GM18502 (cell line): ENCODE results near the gene CAMSAP1.

ENCODE experiments used
- ATAC-seq: cut with Tn5 transposase; IDR thresholded peaks from one replicate; pipeline ENCODE4 v1.9.1; 2021; ENCODE audit warnings: mild to moderate bottlenecking; ENCODE audit not compliant: unreplicated experiment, poor library complexity

Gene CAMSAP1

GRCh38 chr9:135817951-135818717 is 89.2 kb downstream of the CAMSAP1 start:
- ATAC-seq, result no peak

GRCh38 chr9:135816651-135816970 is 90.7 kb downstream of the CAMSAP1 start:
- no peak for ATAC-seq

- no peak for ATAC-seq
These were observed 91.3 kb downstream of the CAMSAP1 start for GRCh38 chr9:135815830-135816650.

DNA sequence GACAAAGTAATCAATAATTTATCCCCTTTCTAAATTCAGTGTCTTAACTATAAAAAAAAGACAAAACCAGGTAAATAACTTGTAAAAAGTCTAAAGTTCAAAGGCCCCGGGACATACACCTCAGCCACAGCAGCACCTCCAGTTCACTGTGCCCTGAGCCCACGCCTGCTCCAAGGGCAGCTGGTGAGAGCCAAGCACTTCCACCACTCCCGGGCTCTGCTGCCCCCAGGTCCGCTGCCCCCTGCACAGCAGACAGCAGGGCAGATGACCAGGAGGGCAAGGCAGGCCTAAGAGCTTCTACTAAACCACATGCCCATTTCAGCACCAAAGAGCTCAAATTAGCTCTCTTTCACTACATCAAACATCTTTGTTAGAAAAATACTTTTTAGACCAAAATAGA is 91.9 kb downstream of the CAMSAP1 start:
- no peak for ATAC-seq

- ATAC-seq, result no peak
These were observed 92.8 kb downstream of the CAMSAP1 start for GRCh38 chr9:135814421-135815095.

GRCh38 chr9:135813671-135814290 is 93.6 kb downstream of the CAMSAP1 start:
- no peak for ATAC-seq

GRCh38 chr9:135812961-135813360 is 94.4 kb downstream of the CAMSAP1 start:
- no peak for ATAC-seq

DNA sequence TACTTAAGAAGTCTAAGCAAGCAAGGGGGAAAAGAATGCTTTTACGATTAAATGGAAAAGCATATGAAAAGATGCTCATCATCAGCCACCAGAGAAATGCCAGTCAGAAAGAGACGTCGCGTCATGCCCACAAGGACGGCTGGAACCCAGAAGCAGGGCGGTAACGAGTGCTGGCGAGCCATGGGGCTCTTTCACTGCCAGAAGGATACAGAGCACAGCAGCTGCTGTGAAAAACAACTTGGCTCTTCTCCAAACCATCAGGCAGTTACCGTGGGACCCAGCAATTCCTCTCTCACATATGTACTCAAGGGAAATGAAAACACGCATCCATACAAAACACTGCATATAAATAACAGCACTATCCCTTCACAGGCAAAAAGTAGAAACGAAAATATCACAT is 95.5 kb downstream of the CAMSAP1 start:
- ATAC-seq, result no peak

DNA sequence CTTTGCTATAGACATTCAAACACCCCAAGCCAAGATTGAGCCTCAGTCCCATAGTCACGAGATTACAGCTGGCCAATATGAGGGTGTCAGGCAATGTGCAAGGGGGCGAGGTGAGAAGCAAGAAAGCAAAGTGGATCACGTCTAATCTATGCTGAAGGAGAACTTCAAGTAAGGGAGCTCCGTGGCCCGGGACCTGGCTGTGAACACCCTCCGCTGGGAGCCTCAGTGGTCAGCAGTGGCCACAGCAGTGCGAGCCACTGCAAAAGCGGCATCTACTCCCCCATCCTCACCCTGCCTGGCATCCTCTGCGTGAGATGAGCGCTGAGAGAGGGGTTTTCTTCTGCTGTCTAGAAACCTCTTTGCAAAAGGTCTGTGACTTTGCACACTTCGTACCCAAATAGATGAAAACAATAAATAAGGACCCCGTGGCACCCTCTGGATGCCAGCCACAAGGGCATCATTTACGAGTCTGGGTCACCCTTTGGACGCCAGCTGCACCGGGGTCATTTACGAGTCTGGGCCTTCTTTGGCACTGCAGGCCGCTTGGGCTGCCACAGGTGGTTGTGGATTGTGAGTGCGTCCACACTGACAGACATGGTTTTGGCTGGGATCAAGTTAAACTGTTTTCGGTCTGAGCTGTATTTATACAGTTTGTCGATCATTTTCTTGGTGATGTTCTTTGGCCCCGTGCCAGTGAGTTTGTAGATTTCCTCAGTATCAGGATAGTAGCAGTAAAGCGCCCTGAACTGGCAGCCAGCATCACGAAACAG is 96.4 kb downstream of the CAMSAP1 start:
- no peak for ATAC-seq

GRCh38 chr9:135809166-135809565 is 98.2 kb downstream of the CAMSAP1 start:
- ATAC-seq, result no peak

DNA sequence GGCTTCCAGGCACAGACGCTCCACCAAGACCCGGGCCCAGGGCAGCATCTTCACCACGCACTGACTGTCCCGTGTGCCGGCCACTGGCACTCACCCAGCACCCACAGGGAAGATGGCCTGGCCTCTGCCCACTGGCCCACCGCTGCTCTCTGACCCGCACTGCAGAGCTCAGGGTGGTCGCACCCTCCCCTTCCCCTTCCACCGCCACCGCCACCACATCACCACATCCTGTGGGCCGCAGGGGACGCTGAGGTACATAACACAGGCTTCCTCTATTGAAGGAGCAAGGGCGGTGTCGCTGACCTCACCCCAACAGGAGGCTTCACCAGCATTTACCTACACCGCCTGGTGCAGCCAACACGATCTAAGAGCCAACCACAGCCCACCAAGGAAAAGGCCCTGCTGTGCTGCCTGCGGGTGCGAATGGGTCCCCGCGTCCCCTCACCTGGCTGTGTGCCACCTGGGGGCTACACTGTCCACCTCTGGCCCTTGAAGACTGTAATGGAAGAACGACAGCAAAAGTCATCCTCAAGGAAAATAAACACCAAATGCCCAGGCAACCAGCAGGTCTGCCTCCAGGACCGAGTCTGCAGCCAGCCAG is 101.8 kb downstream of the CAMSAP1 start:
- ATAC-seq, result no peak

DNA sequence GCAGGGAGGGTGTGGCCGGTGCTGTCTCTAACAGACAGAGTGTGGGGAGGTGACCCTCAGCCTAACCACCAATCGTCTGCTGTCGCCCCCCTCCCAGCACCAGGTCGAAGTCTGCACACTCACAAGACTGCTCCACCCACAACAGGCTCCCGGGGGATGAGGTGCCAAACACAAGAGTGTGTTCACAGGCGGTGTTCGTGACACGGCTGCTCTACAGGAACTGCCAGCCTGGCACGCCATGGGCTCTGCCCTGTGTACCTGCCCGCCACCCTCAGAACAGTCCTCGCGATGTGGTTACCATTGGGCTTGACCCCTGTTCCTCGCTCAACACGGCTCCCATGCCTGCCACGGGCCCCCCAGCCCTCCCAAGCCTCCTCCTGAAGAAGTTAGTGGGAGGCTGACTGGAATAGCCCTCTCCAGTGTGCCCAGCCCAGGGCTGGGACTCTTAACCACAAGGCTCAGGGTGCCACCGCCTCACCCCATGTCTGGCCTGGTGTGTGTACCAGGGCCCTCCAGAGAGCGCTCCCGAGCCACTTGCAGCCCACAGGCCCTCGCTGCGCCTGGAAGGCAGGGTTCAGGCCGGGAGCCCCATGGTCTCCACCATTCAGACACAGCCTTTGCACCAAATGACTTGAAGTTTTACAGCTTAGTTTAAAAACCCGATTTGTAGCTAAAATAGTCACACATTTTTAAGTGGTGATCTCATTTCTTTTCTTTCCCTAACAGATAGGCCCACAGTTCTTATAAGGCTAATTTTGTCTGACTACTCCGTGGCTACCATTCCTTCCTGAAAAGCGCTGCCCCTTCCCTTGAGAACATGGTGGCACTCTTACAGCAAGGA is 102.5 kb downstream of the CAMSAP1 start:
- ATAC-seq, result no peak

DNA sequence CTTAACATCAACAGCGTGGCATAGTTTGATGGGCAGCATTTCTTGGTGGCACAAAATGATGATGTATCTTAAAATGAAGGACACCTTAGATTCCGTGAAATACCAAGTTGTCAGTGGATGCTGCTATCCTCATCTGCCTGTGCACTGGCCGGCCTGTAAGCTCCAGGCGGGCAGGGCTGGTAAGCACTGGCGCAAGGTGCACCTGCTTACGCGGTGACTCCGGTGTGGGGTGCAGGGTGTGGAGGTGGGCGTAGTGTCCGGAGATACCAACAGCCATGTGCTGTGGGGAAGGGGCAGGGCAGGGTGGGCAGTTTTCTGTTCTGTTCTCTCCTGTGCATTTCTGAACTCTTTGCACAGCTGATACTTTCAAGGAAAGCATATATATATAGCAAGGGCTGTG is 103.9 kb downstream of the CAMSAP1 start:
- ATAC-seq, result no peak

DNA sequence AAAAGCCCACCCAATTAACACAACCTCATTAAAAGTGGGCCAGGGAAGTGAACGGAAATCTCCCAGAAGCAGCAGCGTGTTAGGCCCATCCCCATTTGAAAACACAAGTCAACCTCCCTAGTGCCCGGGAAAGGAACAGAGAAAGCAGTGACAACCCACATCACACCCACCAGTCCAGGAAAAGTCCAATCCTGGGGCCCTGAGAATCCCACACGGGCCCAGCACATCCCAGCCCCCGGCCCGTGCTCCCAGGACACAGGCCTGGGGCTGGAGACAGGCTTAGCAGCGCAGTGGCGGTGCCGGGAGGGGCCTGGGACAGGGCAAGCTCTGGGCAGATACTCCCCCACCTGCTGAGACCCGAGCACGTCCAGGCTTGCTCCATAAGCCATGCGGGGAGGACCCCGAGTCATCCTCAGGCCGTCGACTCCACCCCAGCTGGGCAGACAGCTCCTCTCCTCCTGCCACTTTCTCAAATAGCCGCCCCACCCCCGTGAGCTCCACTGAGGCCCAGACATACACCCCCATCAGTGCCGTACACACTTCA is 104.4 kb downstream of the CAMSAP1 start:
- ATAC-seq, result no peak

- no peak for ATAC-seq
These were observed 106.3 kb downstream of the CAMSAP1 start for GRCh38 chr9:135801070-135801469.

DNA sequence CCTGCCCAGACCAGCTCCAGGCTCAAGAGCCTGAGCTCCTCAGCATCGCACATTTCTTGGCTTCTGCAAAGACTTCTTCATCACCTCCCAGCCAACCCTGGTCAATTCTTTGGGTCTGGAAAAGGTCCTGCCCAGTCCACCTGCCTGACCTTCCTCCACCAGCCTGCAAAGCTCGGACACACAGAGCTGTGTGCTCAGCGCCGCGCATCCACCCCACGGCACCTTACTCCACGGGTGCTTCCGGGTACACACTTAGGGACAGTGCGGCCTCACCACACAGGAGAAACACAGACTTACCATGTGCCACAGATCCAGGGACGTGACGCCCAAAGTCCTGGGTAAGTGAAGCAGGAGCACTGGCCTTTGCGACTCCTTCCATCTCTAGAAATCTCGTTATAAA is 108.1 kb downstream of the CAMSAP1 start:
- no peak for ATAC-seq

DNA sequence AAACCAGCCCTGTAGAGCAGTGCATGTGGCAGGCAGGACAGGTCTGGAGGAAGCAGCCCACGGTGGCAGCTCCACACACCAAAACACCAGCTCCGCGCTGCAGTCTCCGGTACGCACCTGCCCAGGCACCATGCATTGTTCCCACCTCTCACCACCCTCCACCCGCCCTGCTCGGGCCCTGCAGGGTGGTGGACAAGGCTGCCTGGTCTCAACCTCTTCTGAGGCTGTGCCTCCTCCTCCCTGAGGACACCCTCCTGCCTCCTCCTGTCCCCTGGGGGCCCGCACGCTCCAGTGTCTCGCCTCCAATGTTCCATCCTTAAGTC is 109.1 kb downstream of the CAMSAP1 start:
- ATAC-seq, result no peak

DNA sequence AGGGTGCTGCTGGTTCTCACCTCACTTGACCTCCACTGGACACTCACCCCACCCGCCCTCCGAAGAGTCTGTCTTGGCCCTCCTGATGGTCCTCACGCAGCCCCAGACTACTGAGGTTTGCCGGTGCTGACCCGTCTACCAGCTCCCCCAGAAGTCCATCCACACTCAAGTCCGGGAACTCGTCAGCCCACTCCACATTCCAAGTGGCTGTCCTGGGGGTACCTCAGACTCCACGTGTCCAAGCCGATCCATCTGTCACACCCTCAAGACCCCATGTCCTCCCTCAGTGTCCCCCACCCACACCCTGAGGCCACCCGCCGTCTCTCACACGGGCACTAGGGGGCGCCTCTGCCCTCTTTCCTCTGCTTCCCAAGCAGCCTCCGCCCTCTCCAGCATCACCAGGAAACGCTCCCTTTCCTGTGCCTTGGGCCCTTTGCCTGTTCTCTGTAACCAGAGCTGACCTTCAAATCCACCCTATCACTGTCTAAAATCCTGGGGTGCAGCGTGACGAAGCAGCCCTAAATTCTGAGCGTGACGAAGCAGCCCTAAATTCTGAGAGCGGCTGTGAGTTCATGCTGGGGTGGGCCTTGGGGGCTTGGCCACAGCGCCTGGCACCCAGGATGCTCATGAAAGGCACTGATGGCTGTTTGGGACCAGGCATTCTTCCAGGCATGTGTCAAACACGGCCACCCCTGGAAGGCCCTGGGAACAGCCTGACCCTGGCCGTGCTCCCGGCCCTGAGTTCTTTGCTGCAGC is 109.7 kb downstream of the CAMSAP1 start:
- ATAC-seq, result no peak
